ENCODE measurements around the gene ZSCAN21.

DNA sequence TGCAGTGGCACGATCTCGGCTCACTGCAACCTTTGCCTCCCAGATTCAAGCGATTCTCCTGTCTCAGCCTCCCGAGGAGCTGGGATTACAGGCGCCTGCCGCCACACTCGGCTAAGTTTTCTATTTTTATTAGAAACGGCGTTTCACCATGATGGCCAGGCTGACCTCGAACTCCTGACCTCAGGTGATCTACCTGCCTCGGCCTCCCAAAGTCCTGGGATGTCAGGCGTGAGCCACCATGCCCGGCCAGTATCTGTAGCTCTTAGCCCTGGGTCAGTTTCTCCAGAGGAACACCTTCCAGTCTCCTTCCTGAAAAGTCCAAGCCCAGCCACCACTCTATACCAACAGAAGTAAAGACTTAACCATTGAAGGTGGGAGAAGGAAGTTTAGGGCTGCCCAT, 49.3 kb upstream of the ZSCAN21 start:
- TF ChIP-seq POLR2AphosphoS5 (IDR thresholded peaks at IDR 0.05; ENCODE audit: borderline replicate concordance, low read depth, low read length), result no peak
- no peak for TF ChIP-seq EZH2 (IDR thresholded peaks at IDR 0.05)
- no peak for TF ChIP-seq FOXP2 (optimal IDR thresholded peaks at IDR 0.05; ENCODE audit: control extremely low read depth, extremely low read length, insufficient read depth)

Measured in SK-N-MC (cell line).